K562 (cell line): Measurements from ENCODE around the gene KRTCAP2. TPM values are rescaled to one million over a fixed set of nuclear protein-coding genes. Genes with fewer than 3 reads are reported as not detected.

Experiments used
- CC2D1A ChIP-seq: fragments of 450-650 bp; IDR thresholded peaks from 2 replicates; pipeline ENCODE4 v1.6.1; 2017; ENCODE audit warnings: mild to moderate bottlenecking
- CREM ChIP-seq: IDR thresholded peaks from 2 replicates; pipeline ENCODE4 v1.6.1; 2014; ENCODE audit warnings: antibody characterized with exemption, low read depth
- CSDE1 ChIP-seq, 2 experiments: fragments of 450-650 bp; IDR thresholded peaks; 2 replicates each; pipeline ENCODE4 v1.6.1; 2016; ENCODE audit warnings: mild to moderate bottlenecking in 1 of 2
- DIDO1 ChIP-seq: fragments of 450-650 bp; IDR thresholded peaks from 2 replicates; pipeline ENCODE4 v1.6.1; 2016; ENCODE audit warnings: low read depth, missing biosample characterization, missing genetic modification characterization
- EHMT2 ChIP-seq: fragments of 450-650 bp; IDR thresholded peaks from 2 replicates; pipeline ENCODE4 v1.6.1; 2018; ENCODE audit warnings: antibody characterized with exemption
- FOXA3 ChIP-seq, 2 experiments: fragments of 450-650 bp in 1 of 2; sonication (generic) in 1 of 2; formaldehyde crosslinking; IDR thresholded peaks in 1 of 2; conservative IDR thresholded peaks in 1 of 2; 2 replicates each; pipeline versions ENCODE4 v1.4.0 to v1.8.0; 2020 to 2022; ENCODE audit warnings: mild to moderate bottlenecking in 2 of 2, missing genetic modification reagents in 1 of 2
- NR2C2 ChIP-seq, 2 experiments: fragments of 200-800 bp in 1 of 2; sonication (Bioruptor generic) in 1 of 2; sonication (generic) in 1 of 2; formaldehyde crosslinking in 1 of 2; IDR thresholded peaks; 2 replicates each; pipeline versions ENCODE4 v1.6.1 to v1.8.0; 2016 to 2022; ENCODE audit warnings: mild to moderate bottlenecking in 1 of 2, missing compliant biosample characterization in 1 of 2, missing genetic modification characterization in 1 of 2, missing genetic modification reagents in 1 of 2
- PPARD ChIP-seq: fragments of 250-450 bp; sonication (Bioruptor Pico); IDR thresholded peaks from 2 replicates; pipeline ENCODE4 v1.8.0; 2022; ENCODE audit warnings: inconsistent platforms, mild to moderate bottlenecking, moderate library complexity
- SIN3A ChIP-seq, 2 experiments: fragments of 150-350 bp in 1 of 2; IDR thresholded peaks; 2 replicates each; pipeline ENCODE4 v1.6.1; 2011 to 2016; ENCODE audit warnings: borderline replicate concordance in 2 of 2, low read depth in 2 of 2, low read length in 2 of 2, mild to moderate bottlenecking in 2 of 2, moderate library complexity in 2 of 2; ENCODE audit not compliant: control insufficient read depth in 1 of 2
- SIN3B ChIP-seq: fragments of 450-650 bp; IDR thresholded peaks from 2 replicates; pipeline ENCODE4 v1.6.1; 2017; ENCODE audit warnings: low read depth, mild to moderate bottlenecking, moderate library complexity
- SMARCB1 ChIP-seq: IDR thresholded peaks from 2 replicates; pipeline ENCODE4 v1.6.1; 2011; ENCODE audit warnings: improper control_type of control experiment, low read depth; ENCODE audit not compliant: insufficient read length
- U2AF1 ChIP-seq: fragments of 200-400 bp; formaldehyde crosslinking; optimal IDR thresholded peaks from 2 replicates; pipeline ENCODE3; 2017; ENCODE audit warnings: mild to moderate bottlenecking, low read depth, low read length, moderate library complexity
- XRCC5 ChIP-seq: fragments of 200-400 bp; formaldehyde crosslinking; IDR thresholded peaks from 2 replicates; pipeline ENCODE4 v1.6.1; 2017; ENCODE audit warnings: low read depth, mild to moderate bottlenecking, low read length
- ZNF24 ChIP-seq: fragments of 450-650 bp; IDR thresholded peaks from 2 replicates; pipeline ENCODE4 v1.6.1; 2016
- ZNF274 ChIP-seq: IDR thresholded peaks from 2 replicates; pipeline ENCODE4 v1.6.1; 2011; ENCODE audit warnings: low read depth, mild to moderate bottlenecking, low read length, moderate library complexity, borderline replicate concordance
- ZNF444 ChIP-seq: fragments of 250-450 bp; sonication (Bioruptor Pico); IDR thresholded peaks from 2 replicates; pipeline ENCODE4 v1.4.0; 2020; ENCODE audit warnings: mild to moderate bottlenecking, moderate library complexity
- polyA plus RNA-seq, 8 experiments: library from polyadenylated mRNA; depleted of rRNA in 4 of 8; stranded (reverse) in 5 of 8; unstranded in 3 of 8; fragments of >200 nt; fragmentation: Nextera tagmentation in 2 of 8; fragmentation: Illumina TruSeq in 1 of 8; extraction: Ambion mirVana in 2 of 8; extraction: Trizol in 1 of 8; gene quantifications; 2 replicates each; pipeline versions ENCODE4 v1.2.1 to v1.2.3, GENCODE V29; 2011 to 2014; ENCODE audit warnings: inconsistent platforms in 1 of 8, missing spikeins in 1 of 8
- total RNA-seq, 7 experiments: library from RNA; depleted of rRNA in 6 of 7; stranded (reverse); fragments of >200 nt in 6 of 7; fragmentation: Illumina TruSeq in 2 of 7; extraction: Trizol in 2 of 7; gene quantifications; 2 replicates each; pipeline versions ENCODE4 v1.2.1 to v1.2.3, GENCODE V29; 2011 to 2021; ENCODE audit warnings: low replicate concordance in 1 of 7
- TF ChIP-seq, protein P1 (sequence below): fragments of 250-450 bp; sonication (Bioruptor Pico); IDR thresholded peaks from 2 replicates; pipeline ENCODE4 v1.5.0; 2020; ENCODE audit warnings: mild to moderate bottlenecking
- TF ChIP-seq, protein P2 (sequence below): conservative IDR thresholded peaks from 2 replicates; pipeline ENCODE4 v1.6.1; 2011; ENCODE audit warnings: low read depth, mild to moderate bottlenecking, low read length; ENCODE audit not compliant: control insufficient read depth
- TF ChIP-seq, protein P3 (sequence below): fragments of 450-650 bp; conservative IDR thresholded peaks from 2 replicates; pipeline ENCODE4 v1.6.1; 2016; ENCODE audit warnings: missing genetic modification characterization, low read depth, mild to moderate bottlenecking, control low read depth, missing compliant biosample characterization
- TF ChIP-seq, protein P4 (sequence below): fragments of 250-450 bp; sonication (Bioruptor Pico); IDR thresholded peaks from 2 replicates; pipeline ENCODE4 v1.4.0; 2020
- TF ChIP-seq, protein P5 (sequence below): sonication (generic); formaldehyde crosslinking; IDR thresholded peaks from 2 replicates; pipeline ENCODE4 v1.8.0; 2022; ENCODE audit warnings: mild to moderate bottlenecking, missing genetic modification reagents

KRTCAP2 gene
- total and polyA plus RNA-seq, 9 of the 15 experiments (the other 6 are each of a cell fraction or from before 2014, with no cell fraction given): 126 to 436 (median 244) TPM

DNA sequence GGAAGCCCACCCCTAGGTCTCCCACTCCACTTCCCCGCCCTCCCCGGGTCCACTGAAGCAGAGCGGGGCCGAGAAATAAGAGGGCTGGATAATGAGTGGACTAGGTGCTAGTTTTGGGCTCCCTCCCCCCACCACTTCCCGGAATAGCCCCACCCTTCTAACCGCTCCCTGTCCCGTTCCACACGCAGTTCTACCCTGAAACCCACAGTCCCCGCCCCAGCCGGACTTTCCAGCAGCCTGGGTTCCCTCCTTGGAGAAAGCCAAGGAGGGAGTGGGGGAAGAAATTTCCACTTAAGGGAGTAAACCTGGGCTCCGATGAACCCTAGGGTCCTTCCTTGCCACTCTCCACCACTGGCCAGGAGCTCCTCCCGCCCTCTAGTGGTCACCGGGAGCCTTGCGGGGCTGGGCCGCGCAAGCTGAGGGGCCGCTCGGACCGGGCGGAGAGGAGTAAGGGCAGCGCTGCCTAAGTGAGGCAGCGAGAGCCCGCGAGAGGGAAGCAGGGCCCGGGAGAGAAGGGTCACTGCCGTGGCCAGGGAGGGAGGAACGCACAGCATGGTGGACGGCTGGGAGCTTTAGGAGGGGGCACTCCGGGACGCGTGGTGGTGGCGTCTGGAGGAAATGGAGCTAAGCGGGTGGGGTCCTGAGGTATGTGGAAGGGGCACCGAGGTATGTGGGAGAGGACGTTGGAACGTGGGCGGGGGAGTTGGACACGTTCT, 20.3 kb upstream of the KRTCAP2 start (continued):
- TF ChIP-seq NR2C2 (CRISPR knock-in tag; IDR thresholded peaks at IDR 0.05) (peak; percentile 46), NR2C2 (tag; IDR thresholded peaks at IDR 0.05) (peak; percentile 75), SMARCB1 (no peak), XRCC5 (peak; percentile 98), ZNF24 (peak; percentile 56; the same call in 1 of the 2 replicates), FOXA3 (CRISPR knock-in tag; conservative IDR thresholded peaks at IDR 0.05 in 1 of 2, IDR thresholded peaks at IDR 0.05 in 1 of 2) (no peak), CC2D1A (0 out of 2 replicates have a peak, but pooled peaks have one; percentile 45), ZNF274 (no peak), CSDE1 (IDR thresholded peaks at IDR 0.05) (peak in 1 of 2 experiments; percentile 61; a peak in 2 of 4 replicates), CREM (0 out of 2 replicates have a peak, but pooled peaks have one; percentile 52), SIN3A (IDR thresholded peaks at IDR 0.05; ENCODE audit: borderline replicate concordance in 2 of 2, control insufficient read depth in 1 of 2, low read depth in 2 of 2, low read length in 2 of 2) (0 out of 4 replicates have a peak, but pooled peaks of 1 of the 2 experiments have one; percentile 38), DIDO1 (tag) (no peak), EHMT2 (no peak), SIN3B (no peak; the same call in 1 of the 2 replicates), U2AF1 (no peak), PPARD (no peak), ZNF444 (CRISPR knock-in tag) (no peak)
- TF ChIP-seq, protein P1, sequence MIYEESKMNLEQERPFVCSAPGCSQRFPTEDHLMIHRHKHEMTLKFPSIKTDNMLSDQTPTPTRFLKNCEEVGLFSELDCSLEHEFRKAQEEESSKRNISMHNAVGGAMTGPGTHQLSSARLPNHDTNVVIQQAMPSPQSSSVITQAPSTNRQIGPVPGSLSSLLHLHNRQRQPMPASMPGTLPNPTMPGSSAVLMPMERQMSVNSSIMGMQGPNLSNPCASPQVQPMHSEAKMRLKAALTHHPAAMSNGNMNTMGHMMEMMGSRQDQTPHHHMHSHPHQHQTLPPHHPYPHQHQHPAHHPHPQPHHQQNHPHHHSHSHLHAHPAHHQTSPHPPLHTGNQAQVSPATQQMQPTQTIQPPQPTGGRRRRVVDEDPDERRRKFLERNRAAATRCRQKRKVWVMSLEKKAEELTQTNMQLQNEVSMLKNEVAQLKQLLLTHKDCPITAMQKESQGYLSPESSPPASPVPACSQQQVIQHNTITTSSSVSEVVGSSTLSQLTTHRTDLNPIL (CRISPR knock-in tag): no peak
- TF ChIP-seq, protein P2, sequence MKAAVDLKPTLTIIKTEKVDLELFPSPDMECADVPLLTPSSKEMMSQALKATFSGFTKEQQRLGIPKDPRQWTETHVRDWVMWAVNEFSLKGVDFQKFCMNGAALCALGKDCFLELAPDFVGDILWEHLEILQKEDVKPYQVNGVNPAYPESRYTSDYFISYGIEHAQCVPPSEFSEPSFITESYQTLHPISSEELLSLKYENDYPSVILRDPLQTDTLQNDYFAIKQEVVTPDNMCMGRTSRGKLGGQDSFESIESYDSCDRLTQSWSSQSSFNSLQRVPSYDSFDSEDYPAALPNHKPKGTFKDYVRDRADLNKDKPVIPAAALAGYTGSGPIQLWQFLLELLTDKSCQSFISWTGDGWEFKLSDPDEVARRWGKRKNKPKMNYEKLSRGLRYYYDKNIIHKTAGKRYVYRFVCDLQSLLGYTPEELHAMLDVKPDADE: no peak
- TF ChIP-seq, protein P3, sequence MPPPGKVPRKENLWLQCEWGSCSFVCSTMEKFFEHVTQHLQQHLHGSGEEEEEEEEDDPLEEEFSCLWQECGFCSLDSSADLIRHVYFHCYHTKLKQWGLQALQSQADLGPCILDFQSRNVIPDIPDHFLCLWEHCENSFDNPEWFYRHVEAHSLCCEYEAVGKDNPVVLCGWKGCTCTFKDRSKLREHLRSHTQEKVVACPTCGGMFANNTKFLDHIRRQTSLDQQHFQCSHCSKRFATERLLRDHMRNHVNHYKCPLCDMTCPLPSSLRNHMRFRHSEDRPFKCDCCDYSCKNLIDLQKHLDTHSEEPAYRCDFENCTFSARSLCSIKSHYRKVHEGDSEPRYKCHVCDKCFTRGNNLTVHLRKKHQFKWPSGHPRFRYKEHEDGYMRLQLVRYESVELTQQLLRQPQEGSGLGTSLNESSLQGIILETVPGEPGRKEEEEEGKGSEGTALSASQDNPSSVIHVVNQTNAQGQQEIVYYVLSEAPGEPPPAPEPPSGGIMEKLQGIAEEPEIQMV (tag): no peak
- TF ChIP-seq, protein P4, sequence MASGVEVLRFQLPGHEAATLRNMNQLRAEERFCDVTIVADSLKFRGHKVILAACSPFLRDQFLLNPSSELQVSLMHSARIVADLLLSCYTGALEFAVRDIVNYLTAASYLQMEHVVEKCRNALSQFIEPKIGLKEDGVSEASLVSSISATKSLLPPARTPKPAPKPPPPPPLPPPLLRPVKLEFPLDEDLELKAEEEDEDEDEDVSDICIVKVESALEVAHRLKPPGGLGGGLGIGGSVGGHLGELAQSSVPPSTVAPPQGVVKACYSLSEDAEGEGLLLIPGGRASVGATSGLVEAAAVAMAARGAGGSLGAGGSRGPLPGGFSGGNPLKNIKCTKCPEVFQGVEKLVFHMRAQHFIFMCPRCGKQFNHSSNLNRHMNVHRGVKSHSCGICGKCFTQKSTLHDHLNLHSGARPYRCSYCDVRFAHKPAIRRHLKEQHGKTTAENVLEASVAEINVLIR: no peak
- TF ChIP-seq, protein P5, sequence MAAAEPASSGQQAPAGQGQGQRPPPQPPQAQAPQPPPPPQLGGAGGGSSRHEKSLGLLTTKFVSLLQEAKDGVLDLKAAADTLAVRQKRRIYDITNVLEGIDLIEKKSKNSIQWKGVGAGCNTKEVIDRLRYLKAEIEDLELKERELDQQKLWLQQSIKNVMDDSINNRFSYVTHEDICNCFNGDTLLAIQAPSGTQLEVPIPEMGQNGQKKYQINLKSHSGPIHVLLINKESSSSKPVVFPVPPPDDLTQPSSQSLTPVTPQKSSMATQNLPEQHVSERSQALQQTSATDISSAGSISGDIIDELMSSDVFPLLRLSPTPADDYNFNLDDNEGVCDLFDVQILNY (CRISPR knock-in tag): no peak
